NCI-H1694 (cell line): Measurements from ENCODE around the gene PCYT2.
A peak's percentile ranks its signal among the peaks of the same experiment; 100 is the strongest.
"Not testable (repeated sequence)": the region's sequence is repeated elsewhere in the genome, so short reads cannot be mapped to it uniquely, and the experiment has no call there.

Experiments used
- DNase-seq: peaks from one replicate; lab custom pipeline; 2025; lab: John Stamatoyannopoulos, UW

PCYT2 gene

DNA sequence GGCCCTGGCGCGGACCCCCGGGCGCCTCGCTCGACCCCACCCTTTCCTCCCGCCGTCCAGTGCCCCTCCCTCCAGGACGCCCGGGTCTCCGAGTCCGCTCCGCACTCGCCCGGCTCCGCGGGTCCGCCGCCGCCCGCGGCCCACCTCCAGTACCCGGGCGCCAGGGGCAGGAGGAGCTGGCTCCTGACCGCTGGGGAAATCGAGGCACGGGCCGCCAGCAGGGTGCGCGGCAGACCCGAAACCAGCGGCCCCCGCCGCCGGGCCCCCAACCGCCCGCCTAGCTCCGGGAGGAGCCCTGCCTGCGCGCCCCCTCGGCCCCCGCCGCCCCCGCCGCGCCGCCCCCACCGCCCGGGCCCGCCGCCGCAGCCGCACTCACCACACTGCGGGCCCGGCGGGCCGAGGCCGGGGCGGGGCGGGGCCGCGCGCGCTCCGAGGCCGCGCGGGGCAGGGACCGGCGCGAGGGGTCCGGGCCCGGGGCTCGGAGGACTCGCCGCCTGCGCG, 16.0 kb upstream of the PCYT2 start:
- DNase-seq = no peak

DNA sequence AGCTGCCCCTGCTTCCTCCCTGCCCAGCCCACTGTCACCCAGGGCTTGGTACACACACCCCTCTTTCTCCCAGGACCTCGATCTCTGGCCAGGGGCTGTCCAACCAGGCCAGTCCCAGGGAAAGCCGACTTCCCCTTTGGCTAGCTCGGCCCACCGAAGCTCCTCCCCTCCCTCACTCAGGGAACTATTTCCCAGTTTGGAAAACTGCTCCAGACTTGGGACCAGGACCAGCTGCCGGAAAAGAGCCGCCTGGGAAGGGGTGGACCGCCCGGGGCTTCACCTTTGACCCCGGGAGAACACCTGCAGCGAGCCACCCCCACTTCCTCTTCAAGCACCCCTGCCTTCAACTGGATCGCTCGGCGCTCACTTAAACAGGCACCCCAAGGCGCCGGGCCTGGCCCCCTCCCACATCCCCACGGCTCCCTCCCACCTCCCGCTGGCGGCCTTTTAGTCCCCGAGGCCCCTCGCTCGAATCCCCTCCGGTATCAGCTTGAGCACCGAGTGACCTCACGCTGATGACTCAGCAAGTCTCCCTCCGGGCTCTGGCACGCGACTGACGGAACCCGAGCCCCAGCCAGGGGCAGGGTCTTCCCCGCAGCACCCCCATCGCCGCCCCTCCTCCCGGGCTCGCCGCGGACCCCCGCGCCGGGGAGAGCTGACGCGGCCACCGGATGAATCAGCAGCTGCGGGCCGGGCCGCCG, 15.4 kb upstream of the PCYT2 start:
- no peak for DNase-seq

DNA sequence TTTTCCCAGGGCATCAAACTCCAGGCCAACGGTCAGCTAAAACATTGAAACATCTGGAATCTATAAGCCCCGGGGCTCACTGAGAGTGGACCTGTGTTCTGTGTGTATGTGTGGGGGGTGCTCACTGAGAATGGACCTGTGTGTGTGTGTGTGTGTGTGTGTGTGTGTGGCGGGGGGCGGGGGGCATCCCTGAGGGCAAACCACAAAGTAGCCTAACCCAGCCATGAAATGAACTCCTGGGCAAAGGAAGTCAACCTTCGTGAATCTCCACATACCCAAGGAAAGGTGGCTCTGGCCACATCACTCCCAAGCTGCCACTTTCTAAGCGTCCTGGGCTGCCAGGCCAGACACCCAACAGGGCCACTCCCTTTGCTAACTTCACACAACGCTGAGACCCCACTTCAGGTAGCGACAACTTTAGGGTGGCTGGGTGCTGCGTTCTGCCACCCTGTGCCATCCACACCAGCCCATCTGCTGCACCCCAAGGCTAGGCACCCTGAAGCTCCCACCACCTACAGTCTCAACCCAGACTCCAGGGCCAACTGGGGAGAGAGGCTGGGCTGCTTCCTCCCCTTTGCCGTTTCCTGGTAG, 14.8 kb upstream of the PCYT2 start:
- no peak for DNase-seq

DNA sequence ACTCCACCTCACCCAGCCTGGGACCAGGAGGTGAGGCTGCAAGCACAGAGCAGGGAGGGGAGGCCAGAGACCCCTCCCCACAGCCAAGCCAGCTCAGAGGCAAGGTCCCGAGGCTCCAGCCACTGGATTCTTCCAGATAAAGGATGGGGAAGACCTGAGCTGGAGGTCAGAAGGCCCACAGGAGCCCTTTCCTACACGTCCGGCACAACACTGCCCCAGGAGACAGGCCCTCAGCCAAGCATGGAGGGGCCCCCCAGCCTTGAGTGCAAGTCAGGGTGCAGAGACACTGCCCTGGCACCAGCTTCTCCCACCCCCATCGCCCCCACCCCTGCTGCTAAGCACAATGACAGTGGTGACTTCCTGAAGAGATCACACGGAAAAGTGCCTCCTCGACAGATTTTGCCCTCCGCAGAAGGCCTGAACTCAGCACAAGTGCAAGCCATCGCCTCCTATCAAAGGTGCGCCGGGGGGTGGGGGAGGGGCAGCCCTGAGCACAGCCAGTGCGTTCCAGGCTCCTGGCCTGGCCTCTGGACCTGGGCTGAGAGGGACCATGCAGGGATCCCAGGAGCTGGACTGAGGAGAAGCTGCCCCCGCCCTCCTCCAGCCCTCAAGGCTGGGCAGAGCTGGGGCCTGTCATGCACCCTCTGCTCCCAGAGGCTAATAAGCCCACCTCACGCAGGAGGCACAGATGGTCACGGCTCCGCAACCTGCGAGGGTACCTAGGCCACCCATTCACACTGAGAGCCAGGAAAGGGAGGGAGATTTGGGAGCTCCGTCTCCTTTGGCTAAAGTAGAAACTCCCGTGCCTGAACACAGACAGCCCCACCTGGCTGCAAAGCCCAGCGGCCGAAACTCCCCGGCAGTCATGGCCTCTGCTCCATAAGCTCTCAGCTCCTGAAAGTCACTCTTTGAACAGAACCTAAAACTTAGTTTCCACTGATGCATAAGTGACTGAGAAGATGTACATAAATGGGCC, 13.6 kb upstream of the PCYT2 start:
- DNase-seq = no peak

DNA sequence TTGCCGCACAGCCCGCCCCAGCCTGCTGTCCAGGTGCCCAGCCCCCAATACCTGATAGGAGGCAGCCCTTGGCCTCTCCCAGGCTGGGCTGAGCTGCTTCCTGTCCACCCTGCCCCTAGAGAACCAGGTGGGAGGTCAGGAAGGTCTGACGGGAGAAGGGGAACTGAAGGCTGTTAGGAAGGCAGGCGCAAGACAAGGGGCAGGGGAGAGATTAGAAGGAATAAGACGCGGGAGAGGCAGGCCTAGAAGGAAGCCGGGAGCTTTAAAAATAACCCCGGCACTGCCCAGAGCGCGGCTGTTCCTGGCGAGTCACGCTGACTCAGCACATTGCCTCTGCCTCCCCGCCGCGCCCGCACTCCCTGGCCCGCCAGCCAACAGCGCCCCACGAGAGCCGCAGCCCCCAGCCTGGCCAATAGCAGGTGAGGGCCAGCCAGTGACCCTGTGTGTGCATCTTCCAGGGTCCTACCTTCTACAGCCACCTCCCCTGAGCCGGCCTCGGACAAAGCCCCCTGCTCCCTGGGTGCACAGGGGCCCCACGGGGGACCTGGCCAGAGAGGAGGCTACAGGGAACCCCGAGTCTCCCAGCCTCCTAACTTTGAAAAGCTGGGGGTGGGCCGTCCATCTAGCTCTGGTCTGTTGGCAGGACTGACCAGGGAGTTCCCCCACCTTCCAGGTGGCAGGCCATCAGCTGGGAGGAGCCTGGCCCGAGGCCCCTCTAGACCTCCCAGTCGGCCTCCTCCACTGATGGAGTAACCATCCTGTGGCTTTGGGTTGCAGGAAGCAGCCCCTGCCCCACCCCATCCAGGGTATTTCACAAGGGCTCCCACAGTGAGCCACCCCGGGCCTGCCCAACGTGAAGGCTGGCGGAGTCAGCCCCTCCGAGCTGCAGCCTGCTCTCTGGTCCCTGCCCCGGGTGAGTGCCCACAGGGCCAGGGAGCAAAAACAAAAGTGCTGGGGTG, 12.4 kb upstream of the PCYT2 start:
- no peak for DNase-seq

DNA sequence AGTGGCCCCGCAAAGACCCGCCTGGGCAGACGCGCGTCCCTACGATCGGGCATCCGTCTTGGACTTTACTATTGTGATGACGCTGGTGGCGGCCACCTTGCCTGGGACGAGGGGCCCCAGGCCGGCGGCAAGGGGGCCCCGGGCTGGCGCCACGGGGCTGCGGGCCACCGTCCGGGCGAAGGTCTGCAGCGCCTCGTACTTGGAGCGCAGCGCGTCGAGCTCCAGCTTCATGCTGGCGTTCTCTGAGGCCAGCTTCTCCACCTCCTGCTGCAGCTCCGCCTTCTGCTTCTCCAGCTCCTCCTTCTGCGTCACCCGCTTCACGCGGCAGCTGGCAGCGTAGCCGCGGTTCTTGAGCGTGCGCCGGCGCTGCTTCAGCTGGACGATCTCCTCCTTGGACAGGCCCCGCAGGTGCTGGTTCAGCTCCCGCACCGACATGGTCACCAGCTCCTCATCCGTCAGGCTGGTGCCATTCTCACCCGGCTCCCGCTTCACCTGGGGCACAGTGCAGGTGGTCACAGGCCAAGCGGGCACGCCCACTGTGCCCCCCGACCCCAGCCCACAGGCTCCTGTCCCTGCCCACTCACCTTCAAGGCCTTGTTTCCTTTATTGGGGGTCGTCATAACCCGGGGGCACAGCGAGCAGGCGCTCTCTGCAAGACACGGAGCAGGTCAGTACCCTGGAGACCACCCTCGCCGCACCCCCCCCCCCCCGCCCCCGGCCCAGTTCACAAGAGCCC, 11.5 kb upstream of the PCYT2 start:
- no peak for DNase-seq

DNA sequence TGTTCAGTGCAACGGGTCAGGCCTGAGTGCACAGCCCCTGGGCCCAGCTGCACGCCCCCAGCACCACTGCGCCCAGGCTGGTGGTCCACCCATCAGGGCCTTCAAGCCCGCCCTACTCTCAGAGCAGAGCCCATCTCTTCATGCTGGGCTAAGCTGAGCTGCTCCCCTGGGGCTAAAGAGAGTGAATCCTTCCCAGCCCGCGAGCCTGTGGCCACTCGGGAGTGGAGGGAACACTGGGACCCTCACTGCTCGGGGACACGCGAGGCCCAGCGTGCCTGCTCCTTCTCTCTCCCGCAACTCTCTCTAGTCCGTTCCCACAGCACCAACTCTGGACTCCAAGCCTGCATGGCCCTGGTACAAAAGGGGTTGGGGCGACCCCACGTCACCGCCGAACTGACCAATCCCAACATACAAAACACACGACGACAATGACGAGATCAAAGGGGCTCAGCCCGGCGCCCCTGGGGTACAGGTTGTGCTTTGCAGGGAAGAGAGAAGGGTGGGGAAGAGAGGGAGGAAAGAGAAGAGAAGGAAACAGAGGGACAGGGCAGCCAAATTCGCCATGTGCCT, 10.9 kb upstream of the PCYT2 start:
- no peak for DNase-seq

DNA sequence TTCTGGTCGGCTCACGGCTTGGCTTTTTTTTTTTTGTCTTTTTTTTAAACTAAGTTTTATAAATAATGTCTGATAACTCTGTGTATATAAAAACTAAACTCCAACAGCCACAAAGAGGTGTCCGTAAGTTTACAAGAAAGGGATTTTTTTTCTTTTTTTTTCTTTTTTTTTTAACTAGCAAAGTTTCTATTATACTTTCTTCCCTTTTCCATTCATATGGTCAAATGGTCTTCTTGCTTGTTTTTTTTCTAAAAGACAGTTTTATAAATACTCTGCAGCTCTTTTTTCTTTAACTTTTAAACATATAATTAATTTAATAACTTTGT, 10.3 kb upstream of the PCYT2 start:
- DNase-seq = no peak

DNA sequence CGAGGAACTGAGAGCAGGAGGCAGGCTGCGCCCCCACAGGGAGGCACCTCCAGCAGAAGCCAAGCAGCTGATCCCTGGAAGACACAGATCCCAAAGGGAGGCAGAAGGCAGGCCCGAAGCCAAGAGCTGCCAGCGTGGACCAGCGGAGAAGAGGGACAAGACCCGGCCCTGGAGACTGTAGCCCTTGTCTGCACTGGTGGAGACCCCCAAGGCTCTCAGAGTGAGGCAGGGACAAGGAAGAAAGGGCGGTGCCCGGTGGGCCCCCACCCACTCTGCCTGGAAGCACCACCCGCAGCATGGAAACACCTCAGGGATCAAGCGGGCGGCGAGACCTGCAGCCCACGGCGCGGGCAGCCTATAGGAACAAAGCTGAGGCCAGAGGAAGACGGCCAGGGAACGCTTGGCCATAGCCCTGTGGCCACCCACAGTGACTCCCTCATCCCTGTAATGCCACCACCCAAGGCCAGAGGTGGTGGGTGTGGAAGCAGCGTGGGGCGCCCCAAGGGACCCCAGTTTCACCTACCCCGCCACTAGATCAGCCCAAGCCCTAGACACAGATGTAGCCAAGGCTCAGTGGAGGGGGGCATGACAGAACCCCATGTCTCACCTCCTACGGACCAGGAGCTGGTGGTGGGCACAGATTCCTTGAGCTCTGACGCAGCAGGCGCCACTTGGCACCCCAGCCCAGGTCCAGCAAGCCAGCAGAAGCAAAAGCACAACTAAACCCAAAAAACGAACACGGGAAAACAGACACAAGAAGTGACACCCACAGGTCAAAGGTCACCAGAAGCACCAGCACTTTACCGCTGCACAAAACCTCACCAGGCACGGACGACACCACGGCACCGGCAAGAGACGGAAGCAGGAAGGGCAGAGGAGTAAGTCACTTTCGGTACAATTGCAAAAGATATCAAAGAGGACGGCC, 9.7 kb upstream of the PCYT2 start:
- no peak for DNase-seq

DNA sequence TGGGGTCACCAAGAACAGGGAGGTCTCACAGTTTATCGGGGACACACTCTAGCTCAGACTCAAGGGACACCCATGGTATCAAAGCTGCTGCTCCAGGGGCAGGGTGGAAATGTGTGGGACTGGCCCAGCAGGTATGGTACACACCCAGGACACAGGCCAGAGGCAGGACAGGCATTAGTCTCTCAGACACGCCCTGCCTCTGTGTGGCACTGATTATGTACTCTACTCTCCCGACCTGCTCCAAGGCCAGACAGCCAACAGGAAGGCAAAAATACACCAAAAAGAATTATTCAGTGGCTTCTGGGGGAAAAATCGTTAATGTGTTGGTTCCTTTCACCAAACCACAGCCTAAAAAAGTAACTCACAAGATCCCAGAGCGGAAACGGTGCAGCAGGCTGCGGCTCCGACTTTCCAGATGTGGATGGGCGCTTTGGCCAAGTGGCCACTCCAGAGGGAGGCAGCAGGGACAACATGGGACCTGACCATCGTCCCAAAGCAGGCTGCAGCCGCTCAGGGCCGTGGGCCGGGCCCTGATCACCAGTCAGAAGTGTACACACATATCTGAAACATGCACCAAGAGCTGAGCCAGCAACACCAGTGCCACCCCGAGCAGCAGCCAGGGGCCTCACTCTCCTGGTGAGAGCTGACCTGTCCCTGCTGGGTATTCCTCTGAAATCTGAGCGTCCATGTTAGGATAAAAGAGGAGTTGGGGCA, 7.8 kb upstream of the PCYT2 start:
- no peak for DNase-seq

DNA sequence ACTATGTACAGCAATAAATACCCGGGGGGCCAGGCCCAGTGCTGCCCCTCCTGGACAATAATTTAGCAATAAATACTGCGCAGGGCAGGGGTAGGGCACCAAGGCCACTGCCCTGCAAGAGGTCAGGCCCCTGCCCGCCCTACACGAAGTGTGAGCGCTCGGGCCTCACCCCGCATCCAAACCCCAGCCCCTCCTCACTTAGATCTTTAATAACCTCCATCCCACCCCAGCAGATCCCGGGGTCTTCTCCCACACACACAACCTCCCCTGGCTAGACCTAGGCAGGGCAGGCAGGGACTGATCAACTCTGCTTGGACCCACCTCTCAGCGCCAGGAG, 7.1 kb upstream of the PCYT2 start:
- not testable (repeated sequence) for DNase-seq

DNA sequence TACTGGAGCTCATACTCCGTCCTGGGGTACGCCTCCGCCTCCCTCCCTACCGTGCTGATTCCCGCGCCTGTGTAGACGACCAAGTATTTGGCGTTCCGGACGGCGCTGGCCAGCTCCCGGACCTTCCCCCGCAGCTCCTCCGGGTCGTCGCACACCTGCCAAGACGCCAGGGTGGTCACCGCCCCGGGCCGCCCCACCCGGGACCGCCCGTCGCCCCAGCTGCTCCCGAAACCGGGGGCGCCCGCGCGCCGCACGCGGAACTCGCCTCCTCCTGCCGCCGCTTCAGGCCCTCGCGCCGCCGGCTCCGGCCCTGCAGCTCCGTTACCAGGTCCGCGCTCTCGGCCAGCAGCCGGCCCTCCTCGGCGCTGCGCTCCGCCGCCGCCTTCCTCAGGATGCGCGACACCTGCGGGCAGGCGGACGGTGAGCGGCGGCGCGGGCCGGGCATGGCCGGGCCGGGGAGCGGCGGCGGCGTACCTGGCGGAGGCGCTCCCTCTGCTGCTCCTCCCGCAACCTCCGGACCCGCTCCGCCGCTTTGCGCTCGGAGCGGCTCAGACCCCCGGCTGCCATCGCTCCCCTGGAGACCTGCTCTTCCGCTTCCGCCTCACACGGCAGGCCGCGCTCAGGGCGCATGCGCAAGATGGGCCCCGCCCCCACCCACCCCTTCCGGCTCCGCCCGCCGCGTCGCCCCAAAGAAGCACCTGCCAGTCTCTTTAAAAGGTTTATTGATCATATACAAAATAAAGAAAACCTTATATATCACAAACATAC, 6.5 kb upstream of the PCYT2 start, which contains the start of gene SIRT7:
Gene SIRT7, minus strand, starts transcription at position 612 of the 768 bp plus-strand sequence. Its CDS starts 45 bp downstream, at position 567.
- DNase-seq = peak; percentile 68

DNA sequence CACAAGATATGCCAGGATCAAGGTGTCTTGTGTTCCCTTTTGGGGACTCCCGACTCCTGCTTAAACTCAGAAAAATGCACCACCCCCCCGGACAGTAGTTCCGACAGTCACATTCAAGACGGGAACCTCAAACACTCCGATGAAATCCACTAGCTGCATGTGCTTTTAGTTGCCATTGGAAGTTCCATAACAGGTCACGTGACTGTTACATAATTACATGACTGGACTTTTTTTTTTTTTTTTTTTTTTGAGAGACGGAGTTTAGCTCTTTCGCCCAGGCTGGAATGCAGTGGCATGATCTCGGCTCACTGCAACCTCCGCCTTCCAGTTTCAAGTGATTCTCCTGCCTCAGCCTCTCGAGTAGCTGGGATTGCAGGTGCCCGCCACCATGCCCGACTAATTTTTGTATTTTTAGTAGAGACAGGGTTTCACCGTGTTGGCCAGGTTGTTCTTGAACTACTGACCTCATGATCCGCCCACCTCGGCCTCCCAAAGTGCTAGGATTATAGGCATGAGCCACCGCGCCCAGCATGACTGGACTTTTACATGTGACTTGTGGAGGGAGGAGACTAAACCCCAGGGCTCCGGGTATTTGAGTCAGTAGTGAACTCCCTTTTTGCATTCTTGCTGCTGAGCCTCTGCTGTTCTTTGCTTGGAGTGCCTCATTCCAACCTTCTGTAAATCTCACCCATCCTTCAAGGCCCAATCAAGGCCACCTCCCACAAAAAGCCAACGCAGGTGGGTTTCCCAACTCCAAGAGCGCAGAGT, 5.2 kb upstream of the PCYT2 start:
- DNase-seq = no peak

DNA sequence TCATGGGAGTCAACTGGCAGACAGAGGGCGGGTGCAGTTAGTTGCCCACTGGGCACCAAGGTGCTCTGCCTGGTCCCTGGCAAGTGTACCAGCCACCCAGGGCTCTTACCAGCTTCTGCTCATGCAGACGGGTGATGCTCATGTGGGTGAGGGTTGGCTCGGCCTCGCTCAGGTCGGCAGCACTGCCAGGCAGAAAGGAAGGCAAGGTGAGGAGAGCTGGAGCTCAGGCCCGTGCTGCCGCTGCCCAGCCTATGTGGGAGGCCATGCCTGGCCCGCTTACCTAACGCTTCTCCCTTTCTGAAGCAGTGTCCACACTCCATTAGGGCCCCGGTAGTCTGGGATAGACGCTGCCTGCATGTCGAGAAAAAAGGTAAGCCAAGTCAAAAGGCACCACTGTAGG, 4.1 kb upstream of the PCYT2 start:
- DNase-seq = no peak

DNA sequence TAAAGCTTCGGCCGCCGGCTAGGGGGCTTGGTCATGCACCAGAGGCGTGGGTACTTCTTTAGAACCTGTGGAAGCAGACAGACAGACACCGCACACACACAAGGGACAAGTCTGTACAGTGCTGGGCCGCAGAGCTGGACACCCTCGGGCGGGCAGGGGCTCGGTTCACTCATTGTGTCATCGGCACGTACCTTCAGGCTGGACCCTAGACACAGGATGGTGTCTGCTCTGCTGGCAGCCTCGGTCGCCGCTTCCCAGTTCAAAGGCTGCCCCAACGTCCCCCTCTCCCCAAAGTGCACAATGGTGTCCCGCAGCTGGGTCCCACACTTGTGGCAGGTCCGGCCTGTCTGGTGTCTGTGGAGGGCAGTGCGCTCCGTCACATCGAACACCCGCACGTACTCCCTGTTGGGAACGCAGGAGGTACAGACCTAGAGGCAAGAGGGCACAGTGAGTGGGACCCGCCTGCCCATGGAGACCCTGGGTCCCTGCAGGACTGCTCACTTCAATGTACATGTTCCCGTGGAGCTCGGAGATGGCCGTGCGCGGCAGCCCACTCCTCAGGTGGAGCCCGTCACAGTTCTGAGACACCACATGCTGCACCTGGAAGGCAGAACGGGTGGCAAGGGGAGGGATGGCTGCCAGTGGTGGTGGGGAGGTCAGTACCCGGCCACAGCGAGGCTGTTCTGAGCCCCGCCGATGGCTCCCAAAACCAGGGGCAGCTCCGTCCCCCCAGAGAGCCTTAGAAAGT, 3.1 kb upstream of the PCYT2 start:
- DNase-seq = no peak

DNA sequence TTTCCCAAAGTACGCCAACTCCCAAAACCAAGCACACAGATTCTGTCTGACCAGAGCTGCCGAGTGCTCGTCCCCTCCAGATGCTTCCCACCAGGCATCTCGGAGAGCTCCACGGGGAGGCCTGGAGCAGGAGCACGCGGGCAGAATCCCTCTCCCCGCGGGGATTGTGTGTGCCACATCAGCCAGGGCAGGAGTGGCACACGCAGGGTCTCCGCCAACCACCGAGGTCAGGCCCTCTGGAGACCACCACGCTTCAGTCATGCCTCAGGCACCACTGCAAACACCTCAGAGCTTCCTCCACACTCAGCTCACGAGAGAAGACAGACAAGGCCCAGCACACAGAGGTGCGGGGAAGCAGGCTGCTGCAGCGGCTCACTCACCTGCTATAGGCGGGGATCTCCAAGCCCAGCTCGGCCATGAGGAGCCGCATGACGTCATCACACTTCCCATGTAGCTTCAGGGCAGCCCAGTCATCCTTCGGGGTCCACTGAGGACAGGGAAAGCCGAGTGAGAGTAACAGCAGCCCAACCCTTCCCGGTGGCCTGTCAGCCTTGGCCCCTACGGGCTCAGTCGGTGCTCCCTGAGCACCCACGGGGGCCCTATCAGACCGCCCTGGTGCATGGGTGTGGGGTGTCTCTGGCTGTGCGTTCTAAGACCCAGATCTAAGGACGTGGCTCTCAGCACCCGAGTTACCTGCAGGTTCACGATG, 2.3 kb upstream of the PCYT2 start:
- DNase-seq = no peak
